Measurements from ENCODE around the gene PRPF40B.

Gene PRPF40B

DNA sequence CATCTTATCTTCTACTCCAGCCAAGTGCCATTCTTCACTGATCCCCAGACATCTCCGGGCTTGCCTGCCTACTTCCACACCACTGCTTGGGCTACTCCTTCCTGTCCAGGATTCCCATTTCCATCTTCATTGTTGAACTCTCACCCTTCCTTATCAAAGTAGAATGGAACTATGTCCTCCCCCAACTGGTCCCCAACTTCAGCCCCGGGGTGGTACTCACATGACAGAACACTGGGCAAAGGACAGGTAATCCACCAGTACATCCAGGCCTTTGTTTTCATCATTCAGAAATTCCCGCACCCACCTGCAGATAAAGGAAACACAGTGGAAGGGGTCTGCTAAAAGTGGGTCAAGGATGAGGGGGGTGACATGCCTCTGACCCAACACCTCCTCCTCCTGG lies 38.4 kb downstream of the PRPF40B start:
- no peak for DNase-seq

DNA sequence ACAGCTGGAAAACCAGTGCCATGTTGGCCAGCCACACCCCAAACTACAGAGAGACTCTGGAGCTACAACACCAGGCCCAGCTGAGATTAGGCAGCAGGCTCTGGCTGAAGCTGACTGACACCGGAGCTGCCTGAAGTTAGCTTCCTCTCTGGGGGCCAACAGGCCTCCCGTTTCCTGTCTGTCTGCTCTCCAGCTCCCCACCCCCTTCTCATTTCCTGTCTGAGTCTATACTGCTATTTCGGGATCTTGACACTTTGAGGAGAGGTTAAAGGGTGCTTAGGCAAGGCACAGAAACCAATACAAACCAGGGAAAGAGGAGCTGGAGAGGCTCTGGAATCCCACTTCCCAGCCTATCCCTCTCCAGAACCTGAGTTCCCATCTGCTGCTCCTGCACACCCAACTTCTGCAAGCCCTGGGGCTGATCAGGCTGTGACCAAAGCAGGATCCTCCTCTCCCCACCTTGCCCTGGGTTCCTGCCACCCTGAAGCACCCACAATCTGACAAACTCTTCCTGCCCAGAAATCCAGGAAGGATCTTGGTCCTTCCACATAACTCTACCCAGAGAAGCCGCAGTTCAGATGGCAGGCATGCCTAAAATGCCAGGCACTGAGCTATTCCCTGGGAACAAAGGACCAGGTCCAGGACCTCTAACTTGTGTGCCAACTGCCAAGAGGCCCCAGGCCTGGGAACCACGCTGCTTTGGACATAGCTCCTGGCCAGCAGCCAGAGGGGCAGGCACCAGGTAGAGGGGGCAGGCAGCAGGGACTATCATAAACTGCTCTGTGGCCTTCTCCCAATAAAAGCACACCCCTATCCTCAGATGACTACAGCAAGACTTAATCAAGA lies 39.9 kb downstream of the PRPF40B start:
- DNase-seq, result peak; percentile 3

- DNase-seq, result no peak
Observed at GRCh38 chr12:49664167-49664566, 40.8 kb downstream of the PRPF40B start.

DNA sequence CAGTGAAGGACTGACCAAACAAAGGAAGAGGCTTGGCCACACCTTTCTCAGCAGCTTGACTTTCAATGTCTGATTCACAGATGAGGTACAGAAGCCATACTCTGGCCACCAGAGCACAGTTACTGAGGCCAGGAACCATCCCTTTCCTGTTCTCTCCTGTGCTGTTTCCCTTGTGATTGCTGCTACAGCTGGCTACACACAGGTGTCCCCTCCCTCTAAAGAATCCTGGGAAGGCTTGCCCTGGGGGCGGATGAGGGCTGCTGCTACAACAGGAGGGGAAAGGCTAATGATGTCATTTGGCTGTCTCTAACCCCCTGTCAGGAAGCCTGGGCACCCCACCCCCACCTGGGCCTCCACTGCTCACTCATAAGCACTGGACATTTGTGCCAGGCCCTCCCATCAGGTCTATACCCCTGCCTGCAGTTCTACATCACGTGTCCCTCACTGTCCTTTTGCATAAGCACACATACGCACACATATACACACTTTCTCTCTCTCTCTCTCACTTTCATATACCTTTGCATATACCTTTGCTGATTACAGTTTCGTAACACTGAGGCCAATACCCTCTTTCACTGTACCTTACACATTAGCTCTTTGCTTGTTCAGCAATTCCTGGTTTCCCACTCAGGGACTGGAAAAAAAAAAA lies 41.4 kb downstream of the PRPF40B start:
- no peak for DNase-seq

- DNase-seq, result no peak
Observed at GRCh38 chr12:49665384-49665783, 42.0 kb downstream of the PRPF40B start.

GRCh38 chr12:49666176-49666575 lies 42.8 kb downstream of the PRPF40B start:
- DNase-seq, result no peak

DNA sequence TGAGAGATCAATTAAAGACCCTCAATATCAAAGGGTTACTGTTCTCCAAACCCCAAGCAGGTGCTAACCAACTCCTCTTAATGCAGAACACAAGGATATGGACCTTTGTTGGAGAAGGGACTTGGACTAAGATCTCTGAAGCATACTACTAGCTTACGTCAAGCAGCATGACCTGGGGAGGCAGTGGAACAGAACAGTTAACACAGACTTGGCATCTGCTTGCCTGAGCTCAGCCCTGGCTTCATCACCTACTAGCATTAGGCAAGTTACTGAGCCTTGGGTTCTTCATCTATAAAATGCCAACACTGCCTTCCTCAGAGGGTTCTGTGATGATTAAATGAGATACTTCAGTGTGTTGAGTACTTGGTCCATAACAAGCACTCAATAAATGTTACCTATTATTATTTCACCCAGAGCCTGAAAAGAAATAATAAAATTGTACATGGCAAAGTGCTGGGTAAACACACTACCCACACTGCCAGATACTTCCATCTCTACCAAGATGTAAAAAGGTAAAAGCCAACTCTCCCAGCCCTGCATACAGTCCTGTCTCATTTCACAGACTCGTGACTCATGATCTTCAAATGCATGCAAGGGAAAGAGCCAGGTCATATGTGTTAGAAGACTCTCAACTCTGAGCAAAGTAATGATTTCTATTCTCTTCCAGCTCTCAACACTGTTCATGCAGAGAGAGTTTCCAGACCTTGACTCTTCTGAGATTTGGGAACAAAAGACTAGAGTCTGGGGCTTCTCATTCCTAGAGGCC lies 44.1 kb downstream of the PRPF40B start:
- DNase-seq, result no peak

GRCh38 chr12:49669796-49670195 lies 46.4 kb downstream of the PRPF40B start:
- DNase-seq, result no peak

- no peak for DNase-seq
Observed at GRCh38 chr12:49671031-49671765, 47.8 kb downstream of the PRPF40B start.

DNA sequence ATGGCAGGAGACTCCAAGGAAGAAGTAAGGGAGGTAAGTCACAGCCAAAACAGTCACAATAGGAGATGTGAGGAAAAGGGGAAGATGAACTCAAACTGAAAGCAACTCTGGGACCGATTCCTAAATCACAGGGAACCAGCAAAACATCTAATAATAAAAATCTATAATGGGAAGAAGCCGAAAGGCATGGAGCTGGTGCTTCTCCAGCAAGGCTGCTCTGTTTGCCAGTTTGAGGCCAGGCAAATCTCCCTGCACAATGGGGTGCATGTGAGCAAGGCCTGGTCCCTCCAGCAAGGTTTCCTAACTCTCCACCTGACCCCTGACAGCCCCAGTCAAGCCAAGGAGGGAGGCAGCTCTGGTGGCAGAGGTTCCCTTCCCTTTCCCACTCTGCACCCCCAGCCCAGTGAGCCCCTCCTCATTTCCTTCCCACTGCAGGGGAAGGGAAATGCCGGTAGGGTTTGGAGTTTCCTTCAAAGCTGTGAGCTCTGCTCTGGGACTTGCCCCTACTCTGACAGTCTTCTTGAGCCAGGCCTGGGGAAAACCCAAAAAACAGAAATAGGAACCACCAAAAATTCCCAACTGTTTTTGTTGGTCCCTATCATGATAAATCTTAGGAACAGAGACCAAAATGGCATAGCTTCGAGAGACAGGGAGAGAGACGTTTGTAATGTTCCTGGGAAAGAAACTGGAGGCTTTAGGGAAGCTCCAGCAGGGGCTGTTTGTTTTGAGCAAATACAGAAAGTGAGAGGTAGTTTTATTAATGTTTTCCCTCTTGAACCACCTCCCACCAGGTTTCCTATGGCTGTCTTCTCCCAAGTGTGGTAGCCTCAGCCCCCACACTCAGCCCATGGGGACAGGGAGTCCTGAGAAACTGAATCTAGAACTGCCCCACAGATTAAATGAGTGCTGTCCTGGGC lies 49.2 kb downstream of the PRPF40B start:
- DNase-seq, result no peak

DNA sequence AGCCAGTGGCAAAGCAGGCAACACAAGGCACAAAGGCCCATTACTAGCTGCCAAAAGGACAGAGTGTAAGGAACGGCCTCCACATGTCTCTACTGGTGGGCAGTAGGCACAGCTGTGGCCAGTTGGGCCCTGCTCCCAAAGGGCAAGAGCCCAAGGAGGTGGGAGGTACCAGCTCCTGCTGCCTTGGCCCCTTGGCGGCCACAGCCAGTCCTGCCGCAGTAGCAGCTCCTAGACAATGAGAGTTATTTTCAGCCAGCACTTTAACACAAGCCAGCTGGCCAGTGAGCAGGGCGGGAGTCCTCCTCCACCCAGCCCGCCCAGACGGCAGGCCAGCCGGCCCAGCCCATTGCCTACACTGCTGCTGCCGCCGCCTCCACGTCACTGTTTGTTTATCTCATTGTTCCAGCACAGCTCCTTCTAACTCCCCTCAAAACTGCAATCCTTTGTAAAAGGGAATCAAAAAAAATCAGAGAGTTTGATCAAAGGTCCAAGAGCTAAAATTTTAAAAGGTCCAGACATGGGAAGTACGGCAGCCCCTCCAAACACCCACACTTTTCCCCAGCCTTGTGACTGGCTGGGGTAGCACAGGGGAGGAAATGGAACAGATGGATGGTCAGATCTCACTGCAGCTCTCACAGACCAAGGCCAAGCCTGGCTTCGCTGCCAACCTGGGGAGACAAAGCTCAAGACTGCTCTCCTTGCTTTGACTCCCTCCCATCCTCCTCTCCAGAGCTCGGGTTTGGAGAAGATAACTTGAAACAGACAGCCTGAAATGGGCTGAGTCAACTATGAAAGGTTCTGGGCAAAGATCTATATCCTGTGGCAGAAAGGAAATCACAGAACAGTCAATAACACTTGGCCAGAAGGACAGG lies 50.3 kb downstream of the PRPF40B start:
- DNase-seq, result peak; percentile 59

- no peak for DNase-seq
Observed at GRCh38 chr12:49674318-49674981, 51.1 kb downstream of the PRPF40B start.

- no peak for DNase-seq
Observed at GRCh38 chr12:49675137-49675536, 51.8 kb downstream of the PRPF40B start.

- DNase-seq, result no peak
Observed at GRCh38 chr12:49678711-49679110, 55.4 kb downstream of the PRPF40B start.

- no peak for DNase-seq
Observed at GRCh38 chr12:49680075-49680474, 56.7 kb downstream of the PRPF40B start.

DNA sequence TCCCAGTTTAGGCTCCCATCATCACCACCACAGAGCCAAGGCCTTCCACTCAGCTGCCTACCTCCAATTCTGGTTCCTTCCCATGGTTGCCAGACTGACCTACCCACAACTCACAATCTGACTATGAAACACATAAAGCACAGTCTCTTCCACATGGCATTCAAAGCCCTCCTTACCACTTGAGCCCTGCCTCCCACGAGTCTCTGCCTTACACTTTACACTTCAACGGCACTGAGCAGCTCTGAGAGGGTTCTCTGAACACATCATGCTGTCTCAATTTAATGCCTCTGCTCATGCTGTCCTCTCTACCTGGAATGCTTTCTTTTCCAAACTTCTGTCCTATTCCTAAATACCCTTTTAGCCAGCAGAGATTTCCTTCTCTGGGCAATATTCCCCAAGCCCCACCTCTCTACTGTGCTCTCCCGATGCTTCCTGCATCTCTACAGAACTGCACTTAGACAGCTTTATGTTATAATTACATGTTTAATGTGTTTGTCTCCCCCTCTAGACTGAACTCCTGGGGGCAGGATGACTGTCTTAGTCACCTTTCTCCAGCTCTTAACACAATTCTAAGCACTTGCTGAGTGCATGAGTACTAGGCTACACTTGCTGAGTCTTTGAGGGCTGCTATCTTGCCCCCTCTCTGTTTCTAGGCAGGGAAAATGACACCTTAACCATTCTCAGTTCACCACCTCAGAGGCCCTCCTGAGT lies 60.4 kb downstream of the PRPF40B start:
- no peak for DNase-seq

- DNase-seq, result no peak
Observed at GRCh38 chr12:49684310-49684854, 61.0 kb downstream of the PRPF40B start.

DNA sequence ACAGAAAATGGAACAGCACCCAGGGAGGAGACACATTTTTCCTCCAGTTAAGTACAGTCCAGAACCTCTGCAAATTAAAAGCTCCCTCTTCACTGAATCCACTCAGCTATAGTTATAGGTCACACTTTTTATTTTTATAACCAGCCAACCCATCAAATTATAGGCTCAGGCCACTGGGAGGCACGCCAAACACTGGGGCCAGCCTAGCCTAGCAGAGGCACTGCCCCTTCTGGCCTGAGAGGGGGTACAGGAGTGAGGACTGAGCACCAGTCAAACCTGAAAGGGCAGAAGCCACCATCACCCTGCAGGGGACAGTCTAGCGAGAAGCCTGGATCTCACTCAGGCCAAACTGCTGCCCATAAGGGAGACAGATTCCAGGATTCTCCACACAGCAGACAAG lies 64.6 kb downstream of the PRPF40B start:
- DNase-seq, result no peak

DNA sequence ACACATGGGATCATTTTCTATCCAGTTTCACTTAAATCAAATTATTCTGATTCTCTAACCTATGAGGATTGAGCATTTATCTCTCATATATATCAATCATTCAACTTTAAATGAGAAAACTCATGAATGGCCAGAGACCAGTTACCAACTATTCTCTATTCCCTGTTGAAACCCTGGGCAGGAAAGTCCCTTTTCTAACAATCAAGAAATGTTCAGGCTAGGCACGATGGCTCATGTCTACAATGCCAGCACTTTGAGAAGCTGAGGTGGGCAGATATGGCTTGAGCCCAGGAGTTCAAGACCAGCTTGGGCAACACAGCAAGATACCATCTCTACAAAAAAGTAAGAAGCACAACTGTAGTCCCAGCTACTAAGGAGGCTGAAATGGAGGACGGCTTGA lies 65.9 kb downstream of the PRPF40B start:
- DNase-seq, result no peak

Data from SHP77 treated with DMSO at 0.1 percent for 48 hours (cell line).